ENCODE data around the gene XPR1. TPM values are rescaled to one million over a fixed set of nuclear protein-coding genes. Genes with fewer than 3 reads are reported as not detected.
"Not testable (repeated sequence)": the region's sequence is repeated elsewhere in the genome, so short reads cannot be mapped to it uniquely, and the experiment has no call there.

Gene XPR1
- total RNA-seq, 1 donor from 2014 or later = 46.7 TPM

DNA sequence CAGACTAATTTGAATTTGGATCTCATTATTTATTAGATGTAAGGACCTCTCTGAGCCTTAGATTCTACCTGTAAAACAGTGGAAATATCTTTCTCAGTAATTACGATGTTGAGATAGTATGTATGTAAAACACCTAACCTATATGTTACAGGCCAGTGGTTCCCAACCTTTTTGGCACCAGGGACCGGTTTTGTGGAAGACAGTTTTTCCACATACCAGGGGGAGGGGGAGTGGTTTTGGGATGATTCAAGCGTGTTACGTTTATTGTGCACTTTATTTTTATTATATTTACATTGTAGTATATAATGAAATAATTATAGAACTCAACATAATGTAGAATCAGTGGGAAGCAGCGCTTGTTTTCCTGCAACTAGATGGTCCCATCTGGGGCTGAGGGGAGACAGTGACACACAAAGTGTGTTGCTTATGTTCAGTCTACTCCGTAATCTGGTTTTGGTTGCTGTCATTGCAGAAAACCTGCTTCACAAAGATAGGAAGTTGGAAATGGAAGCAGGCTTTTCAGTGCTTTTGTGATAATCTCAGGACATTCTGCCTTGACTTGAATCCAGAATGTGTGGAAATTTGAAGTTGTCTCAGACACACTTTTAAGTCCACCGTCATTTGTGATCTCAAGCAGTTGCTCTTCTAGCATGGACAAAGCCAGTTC, 12.8 kb downstream of the XPR1 start:
- peaks cover 15% of the 10 kb centered on the region for H3K36me3 Mint-ChIP-seq (ENCODE audit: low read depth)
- DNase-seq (ENCODE audit: low read depth, low spot score) = no peak
- H3K27me3 Mint-ChIP-seq (ENCODE audit: low read depth) = no peaks in the 10 kb centered on the region
- H3K4me1 Mint-ChIP-seq = peaks cover 12% of the 10 kb centered on the region
- H3K27ac Mint-ChIP-seq (ENCODE audit: unreplicated experiment) = no peak overlapping the region
- TF ChIP-seq, protein P1, sequence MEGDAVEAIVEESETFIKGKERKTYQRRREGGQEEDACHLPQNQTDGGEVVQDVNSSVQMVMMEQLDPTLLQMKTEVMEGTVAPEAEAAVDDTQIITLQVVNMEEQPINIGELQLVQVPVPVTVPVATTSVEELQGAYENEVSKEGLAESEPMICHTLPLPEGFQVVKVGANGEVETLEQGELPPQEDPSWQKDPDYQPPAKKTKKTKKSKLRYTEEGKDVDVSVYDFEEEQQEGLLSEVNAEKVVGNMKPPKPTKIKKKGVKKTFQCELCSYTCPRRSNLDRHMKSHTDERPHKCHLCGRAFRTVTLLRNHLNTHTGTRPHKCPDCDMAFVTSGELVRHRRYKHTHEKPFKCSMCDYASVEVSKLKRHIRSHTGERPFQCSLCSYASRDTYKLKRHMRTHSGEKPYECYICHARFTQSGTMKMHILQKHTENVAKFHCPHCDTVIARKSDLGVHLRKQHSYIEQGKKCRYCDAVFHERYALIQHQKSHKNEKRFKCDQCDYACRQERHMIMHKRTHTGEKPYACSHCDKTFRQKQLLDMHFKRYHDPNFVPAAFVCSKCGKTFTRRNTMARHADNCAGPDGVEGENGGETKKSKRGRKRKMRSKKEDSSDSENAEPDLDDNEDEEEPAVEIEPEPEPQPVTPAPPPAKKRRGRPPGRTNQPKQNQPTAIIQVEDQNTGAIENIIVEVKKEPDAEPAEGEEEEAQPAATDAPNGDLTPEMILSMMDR (conservative IDR thresholded peaks at IDR 0.05) = no peak
- no peak overlapping the region for H3K4me3 Mint-ChIP-seq
- H3K9me3 Mint-ChIP-seq = no peaks in the 10 kb centered on the region

DNA sequence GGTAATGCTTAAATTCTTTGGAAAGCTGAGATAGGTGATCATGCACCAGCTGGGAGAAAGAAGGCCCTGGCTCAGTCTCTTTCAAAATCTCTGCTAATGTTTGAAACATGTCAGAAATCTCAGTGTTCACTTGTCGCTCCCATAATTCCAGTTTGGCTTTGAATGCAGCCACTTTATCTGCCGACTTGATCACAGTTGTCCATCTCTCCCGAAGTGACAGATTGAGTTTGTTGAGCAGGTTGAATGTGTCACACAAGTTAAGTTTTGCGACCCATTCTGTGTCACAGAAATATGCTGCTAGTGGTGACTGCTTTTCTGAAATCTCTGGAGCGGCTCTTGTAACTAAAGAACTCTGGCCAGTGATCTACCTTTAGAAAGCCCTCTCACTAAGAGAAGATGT, 13.4 kb downstream of the XPR1 start:
- H3K4me3 Mint-ChIP-seq; H3K27ac Mint-ChIP-seq (ENCODE audit: unreplicated experiment); H3K4me1 Mint-ChIP-seq; H3K27me3 Mint-ChIP-seq (ENCODE audit: low read depth); H3K9me3 Mint-ChIP-seq; DNase-seq (ENCODE audit: low read depth, low spot score): not testable (repeated sequence)
- H3K36me3 Mint-ChIP-seq (ENCODE audit: low read depth) = peaks cover 13% of the 10 kb centered on the region

DNA sequence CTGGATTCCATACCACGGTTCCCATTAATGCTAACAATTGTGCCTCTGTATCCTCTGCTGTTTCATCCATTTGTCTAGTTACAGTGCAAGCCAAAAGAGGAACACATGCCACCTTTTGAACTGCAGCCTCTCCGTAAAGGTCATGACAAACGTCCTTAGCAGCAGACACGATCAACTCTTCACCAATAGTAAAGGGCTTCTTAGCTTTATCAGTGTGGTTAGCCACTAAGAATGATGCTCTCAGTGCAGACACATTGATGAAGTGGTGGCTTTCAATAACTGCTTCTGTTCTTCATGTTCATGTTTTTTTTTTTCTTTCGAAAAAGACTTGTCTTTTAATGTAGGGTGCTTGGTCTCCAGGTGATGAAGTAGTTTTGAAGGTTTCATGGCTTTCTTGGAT, 14.3 kb downstream of the XPR1 start:
- peaks cover 7% of the 10 kb centered on the region for H3K4me1 Mint-ChIP-seq
- no peaks in the 10 kb centered on the region for H3K9me3 Mint-ChIP-seq
- H3K27me3 Mint-ChIP-seq (ENCODE audit: low read depth) = no peaks in the 10 kb centered on the region
- no peak overlapping the region for H3K27ac Mint-ChIP-seq (ENCODE audit: unreplicated experiment)
- no peak for DNase-seq (ENCODE audit: low read depth, low spot score)
- TF ChIP-seq, protein P1 (conservative IDR thresholded peaks at IDR 0.05) = no peak
- no peak overlapping the region for H3K4me3 Mint-ChIP-seq
- peaks cover 10% of the 10 kb centered on the region for H3K36me3 Mint-ChIP-seq (ENCODE audit: low read depth)

DNA sequence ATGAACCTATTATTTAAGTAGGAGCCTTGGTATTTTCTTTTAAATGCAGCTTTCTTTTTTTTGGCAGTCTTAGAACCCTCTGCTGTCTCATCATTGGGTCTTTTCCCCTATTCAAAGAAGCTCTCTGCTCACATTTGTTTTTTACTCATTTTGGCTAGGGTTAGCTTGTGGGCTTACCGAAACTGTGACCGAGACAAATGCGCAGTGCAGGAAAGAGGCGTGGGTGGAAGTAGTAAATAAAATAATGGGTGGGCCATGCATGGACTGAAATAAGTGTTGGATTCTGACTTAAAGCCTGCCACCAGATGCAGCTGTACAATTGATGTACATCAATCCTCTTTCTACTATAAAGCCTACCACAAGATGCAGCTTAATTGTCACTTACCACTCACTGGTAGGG, 14.7 kb downstream of the XPR1 start:
- Mint-ChIP-seq H3K27ac (ENCODE audit: unreplicated experiment) (no peak overlapping the region), H3K36me3 (ENCODE audit: low read depth) (peaks cover 10% of the 10 kb centered on the region), H3K4me1 (peaks cover 7% of the 10 kb centered on the region), H3K9me3 (no peaks in the 10 kb centered on the region), H3K4me3 (no peak overlapping the region), H3K27me3 (ENCODE audit: low read depth) (no peaks in the 10 kb centered on the region)
- no peak for DNase-seq (ENCODE audit: low read depth, low spot score)
- TF ChIP-seq, protein P1 (conservative IDR thresholded peaks at IDR 0.05) = no peak

DNA sequence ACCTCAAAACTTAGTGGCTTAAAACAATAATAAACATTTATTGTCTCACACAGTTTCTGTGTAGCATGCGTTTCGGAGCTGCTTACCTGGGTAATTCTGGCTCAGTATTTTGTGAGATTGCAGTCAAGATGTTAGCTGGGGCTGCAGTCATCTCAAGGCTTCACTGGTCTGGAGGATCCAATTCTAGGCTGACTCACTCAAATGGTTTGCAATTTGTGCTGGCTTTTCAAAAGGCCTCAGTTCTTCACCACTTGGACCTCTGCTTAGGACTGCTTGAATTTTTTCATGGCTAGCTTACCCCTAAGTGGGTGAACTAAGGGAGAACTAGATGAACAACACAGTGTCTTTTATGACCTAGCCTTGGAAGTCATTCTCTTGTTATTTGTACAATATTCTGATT, 21.0 kb downstream of the XPR1 start:
- no peak overlapping the region for H3K4me3 Mint-ChIP-seq
- no peak for DNase-seq (ENCODE audit: low read depth, low spot score)
- H3K9me3 Mint-ChIP-seq = peaks cover 11% of the 10 kb centered on the region
- TF ChIP-seq, protein P1 (conservative IDR thresholded peaks at IDR 0.05) = no peak
- no peaks in the 10 kb centered on the region for H3K4me1 Mint-ChIP-seq
- peaks cover 10% of the 10 kb centered on the region for H3K36me3 Mint-ChIP-seq (ENCODE audit: low read depth)
- no peak overlapping the region for H3K27ac Mint-ChIP-seq (ENCODE audit: unreplicated experiment)
- H3K27me3 Mint-ChIP-seq (ENCODE audit: low read depth) = no peaks in the 10 kb centered on the region

DNA sequence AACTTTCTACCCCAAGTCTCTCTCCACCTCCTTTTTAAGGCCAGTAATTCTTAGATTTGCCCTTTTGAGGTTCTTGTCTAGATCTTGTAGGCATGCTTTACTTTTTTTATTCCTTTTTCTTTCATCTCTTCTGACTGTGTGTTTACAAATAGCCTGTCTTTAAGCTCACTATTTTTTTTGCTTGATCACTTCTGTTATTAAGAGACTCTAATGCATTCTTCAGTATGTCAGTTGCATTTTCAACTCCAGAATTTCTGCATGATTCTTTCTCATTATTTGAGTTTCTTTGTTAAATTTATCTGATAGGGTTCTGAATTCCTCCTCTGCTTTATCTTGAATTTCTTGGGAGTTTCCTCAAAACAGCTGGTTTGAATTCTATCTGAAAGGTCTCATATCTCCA, 30.9 kb downstream of the XPR1 start:
- H3K9me3 Mint-ChIP-seq = peaks cover 27% of the 10 kb centered on the region

More for the DNA sequence above, 30.9 kb downstream of the XPR1 start:
- H3K4me1 Mint-ChIP-seq = no peaks in the 10 kb centered on the region
- H3K27me3 Mint-ChIP-seq (ENCODE audit: low read depth) = no peaks in the 10 kb centered on the region
- no peak for DNase-seq (ENCODE audit: low read depth, low spot score)
- H3K27ac Mint-ChIP-seq (ENCODE audit: unreplicated experiment) = no peak overlapping the region
- H3K36me3 Mint-ChIP-seq (ENCODE audit: low read depth) = peaks cover 71% of the 10 kb centered on the region
- TF ChIP-seq, protein P1 (conservative IDR thresholded peaks at IDR 0.05) = no peak
- no peak overlapping the region for H3K4me3 Mint-ChIP-seq

Measured in neural crest cell (in vitro differentiated cells).